LNCaP clone FGC (cell line): ENCODE measurements around the gene AQP7.
A peak's percentile ranks its signal among the peaks of the same experiment; 100 is the strongest.
"Not testable (repeated sequence)": the region's sequence is repeated elsewhere in the genome, so short reads cannot be mapped to it uniquely, and the experiment has no call there.

ENCODE experiments used
- DNase-seq: peaks from one replicate; pipeline ENCODE4 v3.0.0-alpha.2; 2011; ENCODE audit warnings: low read depth
- H3K4me3 ChIP-seq: 2 replicates; pipeline ENCODE4 v1.5.1; 2011; ENCODE audit warnings: mild to moderate bottlenecking, low read depth, low read length, control low read depth
- CTCF ChIP-seq: IDR thresholded peaks from 2 replicates; pipeline ENCODE4 v1.5.1; 2012; ENCODE audit warnings: mild to moderate bottlenecking; ENCODE audit not compliant: control insufficient read depth, insufficient read depth; ENCODE audit errors: extremely low read depth

Gene AQP7

GRCh38 chr9:33433871-33434270 lies 31.5 kb upstream of the AQP7 start:
- TF ChIP-seq CTCF: no peak
- no peak overlapping the region for H3K4me3 ChIP-seq
- no peak for DNase-seq

GRCh38 chr9:33431420-33431819 lies 29.1 kb upstream of the AQP7 start:
- TF ChIP-seq CTCF: no peak
- no peak overlapping the region for H3K4me3 ChIP-seq
- DNase-seq: no peak

GRCh38 chr9:33430942-33431341 lies 28.6 kb upstream of the AQP7 start:
- H3K4me3 ChIP-seq: no peak overlapping the region
- TF ChIP-seq CTCF: no peak
- DNase-seq: no peak

GRCh38 chr9:33429256-33429985 lies 27.1 kb upstream of the AQP7 start:
- TF ChIP-seq CTCF: no peak
- H3K4me3 ChIP-seq: no peak overlapping the region
- no peak for DNase-seq

GRCh38 chr9:33426843-33427293 lies 24.5 kb upstream of the AQP7 start:
- no peak for DNase-seq
- H3K4me3 ChIP-seq: no peak overlapping the region
- TF ChIP-seq CTCF: no peak

GRCh38 chr9:33425128-33425533 lies 22.8 kb upstream of the AQP7 start:
- peak; percentile 79 for DNase-seq
- no peak for TF ChIP-seq CTCF
- H3K4me3 ChIP-seq: no peak overlapping the region

GRCh38 chr9:33424492-33424891 lies 22.1 kb upstream of the AQP7 start:
- not testable (repeated sequence) for DNase-seq

GRCh38 chr9:33424043-33424442 lies 21.7 kb upstream of the AQP7 start:
- not testable (repeated sequence) for DNase-seq, H3K4me3 ChIP-seq

More at GRCh38 chr9:33424492-33424891, 22.1 kb upstream of the AQP7 start:
- not testable (repeated sequence) for H3K4me3 ChIP-seq
